Cerebellar nuclear complex (tissue), 1 donor: Measurements from ENCODE around the gene FOXP2.
"Not testable (repeated sequence)": the region's sequence is repeated elsewhere in the genome, so short reads cannot be mapped to it uniquely, and the experiment has no call there.

Experiments used
- DNase-seq, 2 experiments: peaks; one replicate each; lab custom pipeline; 2025; lab: John Stamatoyannopoulos, UW

Gene FOXP2

GRCh38 chr7:114422507-114423501, 8.2 kb downstream of the FOXP2 start:
- DNase-seq: no peak

DNA sequence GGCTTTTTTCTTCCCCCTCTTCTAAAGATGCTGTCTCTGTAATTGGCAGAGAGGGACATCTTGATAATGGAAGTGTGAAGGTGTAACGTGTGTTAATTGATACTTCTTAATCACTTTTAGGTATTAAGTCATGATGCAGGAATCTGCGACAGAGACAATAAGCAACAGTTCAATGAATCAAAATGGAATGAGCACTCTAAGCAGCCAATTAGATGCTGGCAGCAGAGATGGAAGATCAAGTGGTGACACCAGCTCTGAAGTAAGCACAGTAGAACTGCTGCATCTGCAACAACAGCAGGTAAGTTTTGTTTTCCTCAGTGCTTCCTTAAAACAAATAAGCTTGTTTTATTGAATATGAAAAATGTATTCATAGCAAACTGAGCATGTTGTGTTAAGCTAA, 11.8 kb downstream of the FOXP2 start:
- no peak for DNase-seq

DNA sequence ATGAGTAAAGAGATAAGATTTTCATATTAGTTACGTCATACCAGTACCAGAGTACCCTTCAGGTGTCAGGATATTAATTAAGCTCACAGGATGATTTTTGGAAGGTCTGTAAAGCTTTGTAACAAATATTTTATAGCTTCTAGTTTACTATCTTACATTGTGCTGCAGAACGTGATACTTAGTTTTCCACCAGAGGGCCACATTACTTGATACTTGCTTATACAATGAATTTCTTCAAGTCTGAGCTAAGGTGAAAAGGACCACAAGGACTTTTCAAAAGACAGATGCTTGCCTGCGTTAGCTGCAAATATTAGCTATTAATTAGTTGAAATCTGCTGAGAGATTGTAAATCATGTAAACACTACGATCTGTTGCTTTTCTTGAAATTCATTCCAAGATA, 12.2 kb downstream of the FOXP2 start:
- DNase-seq: no peak

- no peak for DNase-seq
Observed at GRCh38 chr7:114428211-114428610, 13.6 kb downstream of the FOXP2 start.

- no peak for DNase-seq
Observed at GRCh38 chr7:114431189-114431588, 16.6 kb downstream of the FOXP2 start.

DNA sequence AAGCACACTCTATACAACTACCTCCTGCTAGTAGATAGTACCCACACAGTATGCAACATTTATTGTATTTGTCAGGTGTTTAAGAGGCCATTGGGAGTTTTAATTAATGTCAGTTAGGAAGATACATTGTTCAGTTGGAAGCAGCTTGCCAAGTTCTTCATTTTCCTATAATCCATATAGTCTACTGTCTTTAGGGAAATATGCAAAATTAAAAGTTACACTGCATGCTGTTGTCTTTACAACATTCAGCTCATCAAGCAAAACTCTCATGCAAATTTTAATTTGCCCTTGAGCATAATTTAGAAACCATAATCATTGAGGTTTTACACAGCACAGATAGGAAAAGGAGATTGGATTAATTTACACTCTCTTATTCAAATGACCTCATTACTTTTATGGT, 17.4 kb downstream of the FOXP2 start:
- DNase-seq: no peak

DNA sequence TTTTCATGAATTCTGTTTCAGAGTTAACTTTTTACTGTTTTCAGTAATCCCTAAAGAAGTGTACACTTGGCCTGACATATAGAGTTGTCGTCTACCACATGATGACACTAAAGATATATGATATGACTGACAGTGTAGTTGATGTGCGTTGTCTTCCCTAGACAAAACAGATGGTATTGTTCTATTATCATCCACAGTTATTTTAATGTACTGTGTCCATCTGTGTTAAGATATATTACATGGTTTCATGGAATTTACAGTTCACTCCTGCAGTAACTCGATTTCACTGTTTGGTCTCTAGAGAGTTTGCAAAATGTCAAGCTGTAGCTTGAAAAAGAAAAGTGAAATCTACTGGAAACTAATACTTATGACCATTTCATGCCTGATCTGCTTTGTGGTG, 18.1 kb downstream of the FOXP2 start:
- no peak for DNase-seq

DNA sequence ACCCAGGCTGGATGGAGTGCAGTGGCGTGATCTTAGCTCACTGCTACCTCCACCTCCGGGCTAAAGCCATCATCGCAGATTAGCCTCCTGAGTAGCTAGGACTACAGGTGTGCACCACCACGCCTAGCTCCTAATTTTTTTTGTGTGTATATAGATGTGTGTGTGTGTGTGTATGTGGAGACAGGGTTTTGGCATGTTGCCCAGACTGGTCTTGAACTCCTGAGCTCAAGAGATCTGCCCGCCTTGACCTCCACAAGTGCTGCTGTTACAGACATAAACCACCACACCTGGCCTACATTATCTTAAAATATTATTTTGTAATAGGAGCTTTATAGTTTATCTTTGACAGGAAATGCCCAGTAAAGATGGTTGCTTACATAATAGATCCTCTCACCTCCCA, 25.0 kb downstream of the FOXP2 start:
- no peak for DNase-seq

GRCh38 chr7:114440927-114441326, 26.3 kb downstream of the FOXP2 start:
- DNase-seq: not testable (repeated sequence)

- DNase-seq: no peak
Observed at GRCh38 chr7:114444196-114444595, 29.6 kb downstream of the FOXP2 start.

DNA sequence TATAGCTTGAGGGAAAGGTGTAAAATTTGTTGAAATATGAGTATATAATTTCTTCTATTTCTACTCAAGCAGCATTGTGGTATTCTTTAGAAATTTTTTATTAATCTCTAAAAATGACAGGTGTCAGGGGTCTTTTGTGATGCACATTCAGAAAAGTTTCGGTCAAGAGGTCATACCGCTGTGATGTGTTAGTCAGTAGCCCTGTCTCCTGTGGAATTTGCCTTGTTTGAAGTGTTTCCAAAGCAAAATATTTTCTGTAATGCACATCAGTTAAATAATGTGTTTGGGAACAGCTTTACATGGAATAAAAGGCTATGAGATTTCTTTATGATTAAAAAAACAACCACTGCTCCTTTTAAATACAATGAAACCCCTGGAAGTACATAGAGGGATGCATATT, 35.8 kb downstream of the FOXP2 start:
- no peak for DNase-seq

DNA sequence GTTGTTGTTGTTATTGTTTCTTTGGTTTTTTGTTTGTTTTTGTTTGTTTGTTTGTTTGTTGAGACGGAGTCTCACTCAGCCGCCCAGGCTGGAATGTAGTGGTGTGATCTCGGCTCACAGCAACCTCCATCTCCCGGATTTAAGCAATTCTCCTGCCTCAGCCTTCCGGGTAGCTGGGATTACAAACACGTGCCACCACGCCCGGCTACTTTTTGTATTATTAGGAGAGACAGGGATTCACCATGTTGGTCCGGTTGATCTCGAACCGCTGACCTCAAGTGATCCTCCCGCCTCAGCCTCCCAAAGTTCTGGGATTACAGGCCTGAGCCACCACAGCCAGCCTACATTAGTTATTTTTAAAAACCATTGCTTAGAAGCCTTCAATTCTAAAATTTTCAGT, 45.0 kb downstream of the FOXP2 start:
- DNase-seq: no peak

GRCh38 chr7:114460021-114460420, 45.4 kb downstream of the FOXP2 start:
- DNase-seq: no peak

GRCh38 chr7:114466917-114467316, 52.3 kb downstream of the FOXP2 start:
- DNase-seq: no peak

DNA sequence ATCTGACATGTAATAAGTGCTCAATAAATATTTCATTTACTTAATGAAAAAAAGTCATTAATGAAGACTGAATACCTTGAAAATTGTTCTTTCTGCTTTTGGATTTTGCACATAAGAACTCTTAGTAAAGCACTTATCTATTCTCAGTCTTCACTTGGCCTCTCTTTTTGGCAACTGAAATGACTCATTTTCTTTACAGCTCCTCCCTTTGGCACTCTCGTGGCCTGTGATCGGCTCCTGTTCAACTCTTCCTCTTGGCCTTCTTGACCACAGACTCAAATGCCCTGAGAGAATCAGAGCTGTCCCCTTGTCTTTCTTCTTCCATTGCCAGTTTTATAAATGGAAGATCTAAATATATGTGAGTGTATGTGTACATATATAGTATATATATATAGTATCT, 54.2 kb downstream of the FOXP2 start:
- DNase-seq: no peak

DNA sequence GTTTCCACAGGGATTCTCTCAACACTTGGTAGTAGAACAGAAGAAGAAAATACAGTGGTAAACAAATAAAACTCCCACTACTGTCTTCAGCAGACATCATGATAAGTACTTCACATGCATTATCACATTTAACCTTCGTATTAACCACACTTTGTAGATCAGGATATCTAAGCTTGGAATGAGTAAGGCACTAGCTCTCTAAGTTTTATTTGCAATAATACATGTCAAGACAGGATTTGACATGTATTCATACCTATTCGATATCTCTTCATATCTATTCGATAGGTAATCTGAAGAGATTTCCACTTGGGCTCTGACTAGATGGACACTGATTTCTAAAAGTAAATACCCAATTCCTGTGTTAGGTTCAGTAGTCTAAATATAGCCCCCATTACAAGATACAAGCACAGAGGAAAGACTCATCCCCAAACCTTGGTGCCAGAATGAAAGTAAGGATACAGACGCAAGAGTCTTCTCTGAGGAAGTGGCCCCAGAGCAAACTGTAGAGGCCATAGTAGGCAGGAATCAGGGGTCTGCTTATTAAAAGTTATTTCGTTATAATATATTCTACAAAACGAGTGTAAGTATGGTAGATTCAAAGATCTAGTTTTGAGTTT, 58.4 kb downstream of the FOXP2 start:
- DNase-seq: no peak

DNA sequence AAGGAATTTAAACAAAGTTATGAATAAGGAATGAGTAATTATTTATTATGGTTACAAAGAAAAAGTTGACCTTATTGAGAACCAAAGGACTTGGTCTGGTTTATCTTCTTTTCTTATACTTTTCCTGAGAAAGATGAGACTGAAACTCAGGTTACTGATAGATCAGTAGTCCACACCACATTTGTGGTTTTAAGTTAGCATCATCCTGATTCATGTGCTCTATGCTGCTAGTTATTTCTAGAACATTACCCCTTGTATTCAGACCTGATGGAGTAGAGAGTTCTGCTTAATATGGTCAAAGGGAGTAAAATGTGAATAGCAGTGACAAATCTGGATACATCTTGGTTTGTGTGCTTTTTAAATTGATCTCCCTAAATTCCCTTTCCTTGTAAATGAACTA, 63.8 kb downstream of the FOXP2 start:
- no peak for DNase-seq

GRCh38 chr7:114481999-114482398, 67.4 kb downstream of the FOXP2 start:
- no peak for DNase-seq

- no peak for DNase-seq
Observed at GRCh38 chr7:114484226-114484625, 69.6 kb downstream of the FOXP2 start.

GRCh38 chr7:114487174-114487573, 72.6 kb downstream of the FOXP2 start:
- no peak for DNase-seq

DNA sequence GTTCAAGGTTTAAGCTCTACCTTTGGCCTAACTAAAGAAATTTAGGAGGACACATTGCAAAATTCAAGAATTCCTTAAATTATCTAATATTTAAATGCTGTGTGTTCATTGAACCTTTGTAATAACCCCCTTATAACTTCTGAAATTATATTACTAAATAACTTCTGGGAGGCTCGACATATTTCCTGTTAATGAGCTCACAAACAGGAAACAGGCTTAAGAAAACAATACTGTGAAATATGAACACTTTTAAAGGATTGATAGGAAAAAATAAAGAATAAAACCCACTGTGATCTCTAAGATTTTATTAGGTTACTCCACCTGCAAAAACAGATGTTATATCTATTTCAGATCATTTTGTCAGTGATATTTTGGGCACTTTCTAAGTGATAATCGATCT, 74.1 kb downstream of the FOXP2 start:
- no peak for DNase-seq

DNA sequence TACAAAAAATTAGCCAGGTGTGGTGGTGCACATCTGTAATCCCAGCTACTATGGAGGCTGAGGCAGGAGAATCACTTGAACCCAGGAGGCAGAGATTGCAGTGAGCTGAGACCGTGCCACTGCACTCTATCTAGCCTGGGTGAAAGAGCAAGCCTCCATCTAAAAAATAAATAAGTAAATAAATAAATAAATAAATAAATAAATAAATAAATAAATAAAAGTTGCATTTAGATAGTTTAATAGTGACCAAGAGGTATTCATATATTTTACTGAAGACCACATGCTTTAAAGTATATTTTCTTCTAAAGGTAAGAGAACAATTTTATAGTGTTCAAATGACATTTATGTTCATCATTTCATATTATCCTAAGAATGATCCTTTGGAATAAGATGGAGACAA, 82.9 kb downstream of the FOXP2 start:
- DNase-seq: not testable (repeated sequence)

DNA sequence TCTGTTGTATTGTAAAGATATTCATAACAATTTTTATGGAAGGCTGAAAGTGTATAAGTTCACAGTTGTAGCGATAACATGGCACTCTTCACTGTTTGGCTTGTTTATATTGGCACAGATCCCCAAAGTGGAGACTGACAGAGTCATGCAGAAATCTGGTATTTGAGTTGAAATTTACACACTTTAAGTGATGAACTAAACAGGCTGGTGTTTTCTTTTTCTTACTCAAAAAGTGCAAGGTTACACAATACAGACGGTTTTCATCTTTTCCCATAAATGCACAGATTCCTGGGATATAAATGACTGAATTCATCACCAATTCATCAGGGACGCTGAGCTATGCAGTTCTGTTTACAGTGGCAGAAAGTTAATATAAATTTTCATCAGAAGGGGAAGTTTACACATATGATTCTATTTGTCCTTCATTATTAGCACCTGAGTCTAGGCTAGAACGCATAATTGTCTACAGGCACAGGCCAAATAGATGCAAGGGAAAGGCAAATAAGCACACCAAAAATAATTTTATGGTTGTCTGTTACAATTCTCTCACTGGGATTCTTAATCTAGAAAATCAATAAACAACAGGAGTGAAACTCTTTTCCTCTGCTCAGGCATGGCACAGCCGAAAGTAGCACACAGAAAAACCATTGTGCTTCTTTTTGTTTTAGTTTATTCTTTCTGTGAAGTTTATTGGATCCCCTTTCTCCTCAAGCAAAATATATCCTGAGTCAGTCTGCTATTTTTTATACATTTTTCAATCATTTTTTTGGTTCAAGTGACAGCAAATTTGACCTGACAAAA, 88.0 kb downstream of the FOXP2 start:
- DNase-seq: no peak
